ENCODE measurements around the gene LMNTD1. TPM values are rescaled to one million over a fixed set of nuclear protein-coding genes. Genes with fewer than 3 reads are reported as not detected.

The LMNTD1 gene
- polyA plus RNA-seq, 1 of the 3 experiments (the other 2 are of a cell fraction) = 0.20 TPM

- H3K4me2 ChIP-seq = no peak overlapping the region
- ChIA-PET POLR2A (no interaction called here), CTCF (no interaction called here)
- no peaks in the 10 kb centered on the region for H3K79me2 ChIP-seq (ENCODE audit: insufficient read depth)
- H3K27me3 ChIP-seq (ENCODE audit: insufficient read depth) = no peaks in the 10 kb centered on the region
- H4K20me1 ChIP-seq (ENCODE audit: insufficient read depth) = no peaks in the 10 kb centered on the region
- H3K36me3 ChIP-seq (replicated peaks in 1 of 2; ENCODE audit: control insufficient read depth in 1 of 2, insufficient read depth in 2 of 2, low read length in 1 of 2) = no peaks in the 10 kb centered on the region
- TF ChIP-seq POLR2AphosphoS5 (IDR thresholded peaks at IDR 0.05; ENCODE audit: low read depth, low read length) = no peak
- no peak for TF ChIP-seq EP300 (IDR thresholded peaks at IDR 0.05; ENCODE audit: borderline replicate concordance in 1 of 2, low read depth in 1 of 2, low read length in 1 of 2)
- TF ChIP-seq ZBTB33 (IDR thresholded peaks at IDR 0.05; ENCODE audit: borderline replicate concordance, low read depth) = no peak
- no peak for TF ChIP-seq GATA2 (CRISPR knock-in tag; IDR thresholded peaks at IDR 0.05)
- TF ChIP-seq YY1 (IDR thresholded peaks at IDR 0.05; ENCODE audit: low read depth) = no peak
- no peak for TF ChIP-seq ELF1 (IDR thresholded peaks at IDR 0.05)
- no peak for TF ChIP-seq MXI1 (IDR thresholded peaks at IDR 0.05; ENCODE audit: low read depth, low read length)
- no peak for TF ChIP-seq MAX (IDR thresholded peaks at IDR 0.05; ENCODE audit: low read depth)
- no peak for TF ChIP-seq IRF3 (IDR thresholded peaks at IDR 0.05; ENCODE audit: low read depth, low read length)
- TF ChIP-seq RCOR1 (IDR thresholded peaks at IDR 0.05; ENCODE audit: low read length) = no peak
- no peaks in the 10 kb centered on the region for H3F3A ChIP-seq (replicated peaks; ENCODE audit: insufficient read depth)
- no peaks in the 10 kb centered on the region for H3K9me2 ChIP-seq
- H3K4me1 ChIP-seq (ENCODE audit: control insufficient read depth in 1 of 2, insufficient read depth in 2 of 2, low read depth in 1 of 2, low read length in 1 of 2) = peaks cover 0 to 4% of the 10 kb centered on the region in 2 experiments; a peak in 1 of 4 replicates
- WGBS (ENCODE audit: low lambda C conversion rate) = 44% methylated on average over 1 of the region's 1 CpG
- DNase-seq = no peak
- H3K4me3 ChIP-seq (ENCODE audit: low read depth in 2 of 2, low read length in 1 of 2) = no peak overlapping the region
- no peak overlapping the region for H2AFZ ChIP-seq (ENCODE audit: low read depth)
- no peaks in the 10 kb centered on the region for H3K9me3 ChIP-seq
- no peak overlapping the region for H3K9ac ChIP-seq
- H3K27ac ChIP-seq (ENCODE audit: low read depth in 2 of 2, low read length in 1 of 2) = no peak overlapping the region
Measured at GRCh38 chr12:25570418-25570817, 17.3 kb upstream of the LMNTD1 start.

GRCh38 chr12:25566202-25566949 is 13.3 kb upstream of the LMNTD1 start:
- no peak overlapping the region for H3K4me2 ChIP-seq
- ChIA-PET CTCF (no interaction called here), POLR2A (no interaction called here)
- no peaks in the 10 kb centered on the region for H3F3A ChIP-seq (replicated peaks; ENCODE audit: insufficient read depth)
- H3K27ac ChIP-seq (ENCODE audit: low read depth in 2 of 2, low read length in 1 of 2) = no peak overlapping the region
- H3K79me2 ChIP-seq (ENCODE audit: insufficient read depth) = no peaks in the 10 kb centered on the region
- H3K9me3 ChIP-seq = no peaks in the 10 kb centered on the region
- no peak for DNase-seq
- no peaks in the 10 kb centered on the region for H3K27me3 ChIP-seq (ENCODE audit: insufficient read depth)
- H2AFZ ChIP-seq (ENCODE audit: low read depth) = no peak overlapping the region
- H3K9me2 ChIP-seq = no peaks in the 10 kb centered on the region
- no peak overlapping the region for H3K9ac ChIP-seq
- no peaks in the 10 kb centered on the region for H3K4me1 ChIP-seq (ENCODE audit: control insufficient read depth in 1 of 2, insufficient read depth in 2 of 2, low read depth in 1 of 2, low read length in 1 of 2)
- H3K4me3 ChIP-seq (ENCODE audit: low read depth in 2 of 2, low read length in 1 of 2) = no peak overlapping the region
- WGBS (ENCODE audit: low lambda C conversion rate) = 86% methylated on average over 8 of the region's 8 CpGs
- no peaks in the 10 kb centered on the region for H4K20me1 ChIP-seq (ENCODE audit: insufficient read depth)
- no peaks in the 10 kb centered on the region for H3K36me3 ChIP-seq (replicated peaks in 1 of 2; ENCODE audit: control insufficient read depth in 1 of 2, insufficient read depth in 2 of 2, low read length in 1 of 2)
- TF ChIP-seq ZBTB33 (IDR thresholded peaks at IDR 0.05; ENCODE audit: borderline replicate concordance, low read depth) = no peak
- TF ChIP-seq REST (IDR thresholded peaks at IDR 0.05; ENCODE audit: low read depth, low read length) = no peak
- TF ChIP-seq FOXJ3 (CRISPR knock-in tag; IDR thresholded peaks at IDR 0.05) = no peak
- TF ChIP-seq MXI1 (IDR thresholded peaks at IDR 0.05; ENCODE audit: low read depth, low read length) = no peak
- TF ChIP-seq POLR2AphosphoS5 (IDR thresholded peaks at IDR 0.05; ENCODE audit: low read depth, low read length) = no peak
- TF ChIP-seq EP300 (IDR thresholded peaks at IDR 0.05; ENCODE audit: borderline replicate concordance in 1 of 2, low read depth in 1 of 2, low read length in 1 of 2) = no peak
- no peak for TF ChIP-seq RXRA (IDR thresholded peaks at IDR 0.05; ENCODE audit: borderline replicate concordance, low read depth)
- TF ChIP-seq JUND (IDR thresholded peaks at IDR 0.05) = no peak
- TF ChIP-seq RCOR1 (IDR thresholded peaks at IDR 0.05; ENCODE audit: low read length) = no peak
- no peak for TF ChIP-seq USF1 (IDR thresholded peaks at IDR 0.05; ENCODE audit: borderline replicate concordance, low read depth)
